LNCAP (cell line): ENCODE measurements around the gene SNAPIN.

Experiments
- CTCF ChIP-seq: fragments of 450-650 bp; IDR thresholded peaks from 2 replicates; pipeline ENCODE4 v1.5.1; 2017; ENCODE audit warnings: mild to moderate bottlenecking

SNAPIN gene

GRCh38 chr1:153688276-153688675 is 29.8 kb downstream of the SNAPIN start:
- no peak for TF ChIP-seq CTCF

GRCh38 chr1:153688736-153689328 is 30.3 kb downstream of the SNAPIN start:
- no peak for TF ChIP-seq CTCF

GRCh38 chr1:153693466-153693865 is 35.0 kb downstream of the SNAPIN start:
- no peak for TF ChIP-seq CTCF

- no peak for TF ChIP-seq CTCF
Observed at GRCh38 chr1:153696741-153697140, 38.2 kb downstream of the SNAPIN start.

- no peak for TF ChIP-seq CTCF
Observed at GRCh38 chr1:153697191-153698019, 38.9 kb downstream of the SNAPIN start.

- no peak for TF ChIP-seq CTCF
Observed at GRCh38 chr1:153698020-153698922, 39.8 kb downstream of the SNAPIN start.

GRCh38 chr1:153698923-153699714 is 40.6 kb downstream of the SNAPIN start:
- no peak for TF ChIP-seq CTCF
